ENCODE measurements around the gene NR2F1. TPM values are rescaled to one million over a fixed set of nuclear protein-coding genes. Genes with fewer than 3 reads are reported as not detected.

NR2F1 gene
- total and polyA plus RNA-seq, 10 donors = 2.0 to 28.8 (median 11.7) TPM

GRCh38 chr5:93622240-93622885 lies 39.3 kb downstream of the NR2F1 start:
- H3K4me1 ChIP-seq = peaks cover 0 to 28% (median 18%) of the 10 kb centered on the region in 6 donors

GRCh38 chr5:93623153-93623552 lies 40.1 kb downstream of the NR2F1 start:
- Histone ChIP-seq H3K27me3 (replicated peaks in 1 of 7) (peaks cover 0 to 19% (median 0%) of the 10 kb centered on the region in 7 donors), H3K4me3 (no peak overlapping the region), H3K9me3 (no peaks in the 10 kb centered on the region), H3K36me3 (no peaks in the 10 kb centered on the region), H3K4me1 (peaks cover 0 to 28% (median 18%) of the 10 kb centered on the region in 6 donors), H3K27ac (no peak overlapping the region)
- 64 to 76% (median 70%) methylated on average over 4 of the region's 4 CpGs for WGBS, 5 donors
- DNase-seq = no peak
- intact Hi-C loops (cut with DNase I; ENCODE audit: low total_unique reads) = no loop called here
- TF ChIP-seq CTCF (IDR thresholded peaks at IDR 0.05 in 8 of 11, conservative IDR thresholded peaks at IDR 0.05 in 3 of 11) = no peak
- TF ChIP-seq POLR2A (IDR thresholded peaks at IDR 0.05) = no peak
- no peak for TF ChIP-seq POLR2AphosphoS5 (IDR thresholded peaks at IDR 0.05)

More at GRCh38 chr5:93622240-93622885, 39.3 kb downstream of the NR2F1 start:
- Histone ChIP-seq H3K27me3 (replicated peaks in 1 of 7) (peaks cover 0 to 19% (median 0%) of the 10 kb centered on the region in 7 donors), H3K9me3 (no peaks in the 10 kb centered on the region), H3K4me3 (peak overlapping the region in 1 of 8 donors; percentile 49), H3K36me3 (no peaks in the 10 kb centered on the region), H3K27ac (peak overlapping the region in 1 of 8 donors; percentile 74)
- TF ChIP-seq POLR2A (IDR thresholded peaks at IDR 0.05) (no peak), CTCF (IDR thresholded peaks at IDR 0.05 in 8 of 11, conservative IDR thresholded peaks at IDR 0.05 in 3 of 11) (no peak), POLR2AphosphoS5 (IDR thresholded peaks at IDR 0.05) (no peak)
- DNase-seq = no peak
- WGBS, 5 donors = 68 to 79% (median 71%) methylated on average over 4 of the region's 4 CpGs
- intact Hi-C loops (cut with DNase I; ENCODE audit: low total_unique reads) = no loop called here

- TF ChIP-seq POLR2A (IDR thresholded peaks at IDR 0.05) = no peak
- no peak for TF ChIP-seq CTCF (IDR thresholded peaks at IDR 0.05 in 8 of 11, conservative IDR thresholded peaks at IDR 0.05 in 3 of 11)
- no peak for TF ChIP-seq POLR2AphosphoS5 (IDR thresholded peaks at IDR 0.05)
- no peaks in the 10 kb centered on the region for H3K9me3 ChIP-seq
- intact Hi-C loops (cut with DNase I; ENCODE audit: low total_unique reads) = no loop called here
- no peak overlapping the region for H3K4me3 ChIP-seq
- no peak overlapping the region for H3K27ac ChIP-seq
- no peak for DNase-seq
- H3K27me3 ChIP-seq (replicated peaks in 1 of 7) = peaks cover 0 to 2% (median 0%) of the 10 kb centered on the region in 7 donors
- no peaks in the 10 kb centered on the region for H3K36me3 ChIP-seq
- H3K4me1 ChIP-seq = peaks cover 0 to 8% (median 3%) of the 10 kb centered on the region in 6 donors
These were observed 43.8 kb downstream of the NR2F1 start for GRCh38 chr5:93626801-93627200.

GRCh38 chr5:93632327-93632726 lies 49.3 kb downstream of the NR2F1 start:
- H3K27me3 ChIP-seq (replicated peaks in 1 of 7) = no peaks in the 10 kb centered on the region
- peaks cover 0 to 10% (median 0%) of the 10 kb centered on the region in 6 donors for H3K36me3 ChIP-seq
- TF ChIP-seq CTCF (IDR thresholded peaks at IDR 0.05 in 8 of 11, conservative IDR thresholded peaks at IDR 0.05 in 3 of 11) (no peak), POLR2AphosphoS5 (IDR thresholded peaks at IDR 0.05) (no peak), POLR2A (IDR thresholded peaks at IDR 0.05) (no peak)
- no peaks in the 10 kb centered on the region for H3K4me1 ChIP-seq
- WGBS, 5 donors = 88 to 94% (median 92%) methylated on average over 4 of the region's 4 CpGs
- H3K27ac ChIP-seq = no peak overlapping the region
- H3K9me3 ChIP-seq = no peaks in the 10 kb centered on the region
- intact Hi-C loops (cut with DNase I; ENCODE audit: low total_unique reads) = no loop called here
- no peak for DNase-seq
- H3K4me3 ChIP-seq = no peak overlapping the region
